ENCODE results near the gene AADACL2. TPM values are rescaled to one million over a fixed set of nuclear protein-coding genes. Genes with fewer than 3 reads are reported as not detected.

AADACL2 gene
- polyA plus RNA-seq, 1 of the 3 experiments (the other 2 are of a cell fraction) = not detected

DNA sequence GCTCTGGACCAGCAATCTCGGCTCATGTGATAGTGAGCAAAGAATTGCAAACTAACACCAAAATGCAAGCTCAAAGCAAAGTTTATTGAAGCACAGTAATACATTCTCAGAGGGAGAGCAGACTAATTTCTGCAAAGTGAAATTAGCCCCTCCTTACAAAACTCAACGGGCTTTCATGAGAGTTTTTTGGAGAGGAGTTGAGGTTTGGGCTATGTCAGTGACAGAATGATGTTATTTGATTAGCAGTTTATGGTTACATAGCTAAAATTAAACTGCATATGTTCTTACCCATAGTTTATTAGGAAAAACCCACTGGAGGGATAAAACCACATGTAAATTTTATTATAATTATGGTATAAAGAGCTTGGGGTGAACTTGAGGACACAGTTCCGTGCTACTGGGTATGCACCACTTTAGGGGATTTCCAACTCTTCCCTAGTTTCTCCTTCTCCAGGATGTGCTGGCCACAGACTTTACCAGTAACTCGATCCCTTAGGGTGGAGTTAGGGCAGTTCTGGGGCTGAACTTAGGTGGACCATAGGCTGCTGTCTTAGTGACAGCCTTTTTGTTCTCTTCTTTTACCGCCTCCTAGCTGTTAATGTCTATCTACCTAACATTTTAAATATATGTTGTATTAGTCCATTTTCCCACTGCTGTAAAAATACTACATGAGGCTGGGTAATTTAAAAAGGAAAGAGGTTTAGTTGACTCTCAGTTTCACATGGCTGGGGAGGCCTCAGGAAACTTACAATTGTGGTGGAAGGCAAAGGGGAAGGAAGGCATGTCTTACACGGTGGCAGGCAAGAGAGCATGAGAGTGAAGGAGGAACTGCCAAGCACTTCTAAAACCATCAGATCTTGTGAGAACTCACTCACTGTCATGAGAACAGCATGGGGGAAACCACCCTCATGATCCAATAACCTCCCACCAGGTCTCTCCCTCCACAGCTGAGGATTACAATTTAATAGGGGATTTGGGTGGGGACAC lies 8.9 kb upstream of the AADACL2 start:
- Histone ChIP-seq H3K9ac (no peak overlapping the region), H3K4me2 (no peak overlapping the region), H3F3A (replicated peaks; ENCODE audit: insufficient read depth) (peaks cover 10% of the 10 kb centered on the region), H3K27ac (ENCODE audit: low read depth in 2 of 2, low read length in 1 of 2) (no peak overlapping the region), H3K4me1 (ENCODE audit: control insufficient read depth in 1 of 2, insufficient read depth in 2 of 2, low read depth in 1 of 2, low read length in 1 of 2) (no peaks in the 10 kb centered on the region), H3K9me2 (no peaks in the 10 kb centered on the region), H4K20me1 (ENCODE audit: insufficient read depth) (no peaks in the 10 kb centered on the region), H3K27me3 (ENCODE audit: insufficient read depth) (no peaks in the 10 kb centered on the region), H3K4me3 (ENCODE audit: low read depth in 2 of 2, low read length in 1 of 2) (no peak overlapping the region), H3K36me3 (replicated peaks in 1 of 2; ENCODE audit: control insufficient read depth in 1 of 2, insufficient read depth in 2 of 2, low read length in 1 of 2) (peaks cover 0 to 11% of the 10 kb centered on the region in 2 experiments), H2AFZ (ENCODE audit: low read depth) (no peak overlapping the region), H3K79me2 (ENCODE audit: insufficient read depth) (no peaks in the 10 kb centered on the region), H3K9me3 (0 out of 2 replicates have a peak, but pooled peaks cover 5% of the 10 kb centered on the region)
- CTCF ChIA-PET = no interaction called here
- POLR2A ChIA-PET = no interaction called here
- 25% methylated on average over 6 of the region's 6 CpGs for WGBS (ENCODE audit: low lambda C conversion rate)
- TF ChIP-seq NFIC (IDR thresholded peaks at IDR 0.05; ENCODE audit: borderline replicate concordance) (no peak), TEAD4 (IDR thresholded peaks at IDR 0.05; ENCODE audit: borderline replicate concordance, insufficient read depth) (no peak), TAF1 (IDR thresholded peaks at IDR 0.05; ENCODE audit: borderline replicate concordance, low read depth, low read length) (no peak), TCF12 (IDR thresholded peaks at IDR 0.05) (no peak), RAD21 (IDR thresholded peaks at IDR 0.05; ENCODE audit: low read length) (no peak), GABPA (IDR thresholded peaks at IDR 0.05; ENCODE audit: low read depth) (no peak), GATA2 (CRISPR knock-in tag; IDR thresholded peaks at IDR 0.05) (no peak), RXRA (IDR thresholded peaks at IDR 0.05; ENCODE audit: borderline replicate concordance, low read depth) (no peak), RCOR1 (IDR thresholded peaks at IDR 0.05; ENCODE audit: low read length) (no peak), MXI1 (IDR thresholded peaks at IDR 0.05; ENCODE audit: low read depth, low read length) (no peak), YY1 (IDR thresholded peaks at IDR 0.05; ENCODE audit: low read depth) (no peak), SIN3A (IDR thresholded peaks at IDR 0.05; ENCODE audit: borderline replicate concordance, low read depth, low read length) (no peak), SMC3 (IDR thresholded peaks at IDR 0.05; ENCODE audit: low read depth, low read length) (no peak), NRF1 (IDR thresholded peaks at IDR 0.05; ENCODE audit: low read depth, low read length) (no peak), FOXJ3 (CRISPR knock-in tag; IDR thresholded peaks at IDR 0.05) (no peak), CHD2 (IDR thresholded peaks at IDR 0.05; ENCODE audit: low read length, partially characterized antibody) (no peak)
- TF ChIP-seq, protein P1, sequence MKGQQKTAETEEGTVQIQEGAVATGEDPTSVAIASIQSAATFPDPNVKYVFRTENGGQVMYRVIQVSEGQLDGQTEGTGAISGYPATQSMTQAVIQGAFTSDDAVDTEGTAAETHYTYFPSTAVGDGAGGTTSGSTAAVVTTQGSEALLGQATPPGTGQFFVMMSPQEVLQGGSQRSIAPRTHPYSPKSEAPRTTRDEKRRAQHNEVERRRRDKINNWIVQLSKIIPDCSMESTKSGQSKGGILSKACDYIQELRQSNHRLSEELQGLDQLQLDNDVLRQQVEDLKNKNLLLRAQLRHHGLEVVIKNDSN (IDR thresholded peaks at IDR 0.05; ENCODE audit: borderline replicate concordance, low read depth) = no peak
- TF ChIP-seq, protein P2, sequence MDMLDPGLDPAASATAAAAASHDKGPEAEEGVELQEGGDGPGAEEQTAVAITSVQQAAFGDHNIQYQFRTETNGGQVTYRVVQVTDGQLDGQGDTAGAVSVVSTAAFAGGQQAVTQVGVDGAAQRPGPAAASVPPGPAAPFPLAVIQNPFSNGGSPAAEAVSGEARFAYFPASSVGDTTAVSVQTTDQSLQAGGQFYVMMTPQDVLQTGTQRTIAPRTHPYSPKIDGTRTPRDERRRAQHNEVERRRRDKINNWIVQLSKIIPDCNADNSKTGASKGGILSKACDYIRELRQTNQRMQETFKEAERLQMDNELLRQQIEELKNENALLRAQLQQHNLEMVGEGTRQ (IDR thresholded peaks at IDR 0.05; ENCODE audit: borderline replicate concordance, low read depth, low read length) = no peak
- TF ChIP-seq, protein P3, sequence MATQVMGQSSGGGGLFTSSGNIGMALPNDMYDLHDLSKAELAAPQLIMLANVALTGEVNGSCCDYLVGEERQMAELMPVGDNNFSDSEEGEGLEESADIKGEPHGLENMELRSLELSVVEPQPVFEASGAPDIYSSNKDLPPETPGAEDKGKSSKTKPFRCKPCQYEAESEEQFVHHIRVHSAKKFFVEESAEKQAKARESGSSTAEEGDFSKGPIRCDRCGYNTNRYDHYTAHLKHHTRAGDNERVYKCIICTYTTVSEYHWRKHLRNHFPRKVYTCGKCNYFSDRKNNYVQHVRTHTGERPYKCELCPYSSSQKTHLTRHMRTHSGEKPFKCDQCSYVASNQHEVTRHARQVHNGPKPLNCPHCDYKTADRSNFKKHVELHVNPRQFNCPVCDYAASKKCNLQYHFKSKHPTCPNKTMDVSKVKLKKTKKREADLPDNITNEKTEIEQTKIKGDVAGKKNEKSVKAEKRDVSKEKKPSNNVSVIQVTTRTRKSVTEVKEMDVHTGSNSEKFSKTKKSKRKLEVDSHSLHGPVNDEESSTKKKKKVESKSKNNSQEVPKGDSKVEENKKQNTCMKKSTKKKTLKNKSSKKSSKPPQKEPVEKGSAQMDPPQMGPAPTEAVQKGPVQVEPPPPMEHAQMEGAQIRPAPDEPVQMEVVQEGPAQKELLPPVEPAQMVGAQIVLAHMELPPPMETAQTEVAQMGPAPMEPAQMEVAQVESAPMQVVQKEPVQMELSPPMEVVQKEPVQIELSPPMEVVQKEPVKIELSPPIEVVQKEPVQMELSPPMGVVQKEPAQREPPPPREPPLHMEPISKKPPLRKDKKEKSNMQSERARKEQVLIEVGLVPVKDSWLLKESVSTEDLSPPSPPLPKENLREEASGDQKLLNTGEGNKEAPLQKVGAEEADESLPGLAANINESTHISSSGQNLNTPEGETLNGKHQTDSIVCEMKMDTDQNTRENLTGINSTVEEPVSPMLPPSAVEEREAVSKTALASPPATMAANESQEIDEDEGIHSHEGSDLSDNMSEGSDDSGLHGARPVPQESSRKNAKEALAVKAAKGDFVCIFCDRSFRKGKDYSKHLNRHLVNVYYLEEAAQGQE (IDR thresholded peaks at IDR 0.05; ENCODE audit: low read depth, low read length) = no peak
- no peak for DNase-seq
